ENCODE results near the gene BEGAIN. TPM values are rescaled to one million over a fixed set of nuclear protein-coding genes. Genes with fewer than 3 reads are reported as not detected.

Gene BEGAIN
- total and polyA plus RNA-seq, 2 of the 8 experiments (the other 6 are each of a cell fraction or from before 2014, with no cell fraction given): 2.9 to 3.0 TPM

DNA sequence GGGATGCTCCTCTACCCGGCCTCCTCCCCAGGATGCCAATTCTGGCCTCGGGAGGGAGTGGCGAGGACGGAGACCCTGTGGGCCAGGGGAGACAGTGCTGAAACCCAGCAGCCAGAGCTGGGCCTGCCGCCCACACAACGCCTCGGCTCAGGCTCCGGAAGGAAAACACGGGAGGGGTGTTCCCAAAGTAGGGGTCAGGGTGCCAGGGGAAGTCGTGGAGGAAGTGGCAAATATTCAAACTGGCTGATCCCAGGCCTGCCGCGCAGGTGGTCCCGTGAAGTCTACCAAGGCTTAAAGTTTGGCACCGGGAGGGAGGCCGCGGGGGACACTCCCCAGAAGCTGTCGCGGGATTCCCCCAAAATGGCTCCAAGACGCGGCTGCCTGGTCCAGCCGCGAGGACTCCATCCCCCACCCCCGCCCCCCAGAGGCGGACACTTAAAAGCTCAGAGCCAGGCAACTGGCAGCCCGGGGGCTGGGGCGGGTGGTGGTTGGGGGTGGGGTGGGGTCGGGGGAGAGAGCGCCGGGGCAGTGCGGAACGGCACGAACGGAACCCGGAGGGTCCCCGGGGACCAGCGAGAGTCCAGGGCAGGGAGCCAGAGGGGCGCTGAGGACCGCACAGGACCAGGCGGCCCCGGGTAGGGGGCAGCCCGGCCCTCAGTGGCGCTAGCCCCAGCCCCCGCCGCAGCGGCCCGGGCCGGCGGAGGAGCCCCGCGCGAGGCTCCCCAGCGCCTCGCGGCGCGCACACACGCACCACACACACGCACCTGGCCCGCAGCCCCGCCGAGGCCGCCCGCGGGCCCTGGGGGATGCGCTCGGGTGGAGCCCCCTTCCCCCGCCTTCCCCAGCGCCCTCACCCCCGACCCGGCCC is 20.0 kb downstream of the BEGAIN start:
- POLR2A ChIA-PET (ENCODE audit: partially characterized antibody): interaction anchor here (0.7 to 0.9 kb wide), 2 partner anchors 9 to 261 kb away, joined by 3 read pairs; partner anchors contain the start of gene SLC25A29
- H3K18ac ChIP-seq (ENCODE audit: extremely low read depth, low read length): no peak overlapping the region; the same call in 1 of the 2 replicates
- H3K79me1 ChIP-seq (ENCODE audit: low read depth, low read length): no peaks in the 10 kb centered on the region
- H2BK5ac ChIP-seq (ENCODE audit: low read depth, low read length): no peak overlapping the region
- H3K23ac ChIP-seq (ENCODE audit: insufficient read length): no peak overlapping the region
- H3K4me3 ChIP-seq (ENCODE audit: extremely low read depth in 1 of 4, insufficient read depth in 2 of 4, low read depth in 3 of 4, low read length in 4 of 4): peak overlapping the region; percentile 36 to 73 (median 40)
- peak overlapping the region; percentile 71 to 91 for H3K4me2 ChIP-seq (ENCODE audit: insufficient read depth in 1 of 2, low read depth in 2 of 2, low read length in 2 of 2)
- no peak overlapping the region for H2BK120ac ChIP-seq (replicated peaks; ENCODE audit: low read depth, low read length)
- H3K23me2 ChIP-seq (ENCODE audit: low read depth, low read length): peaks cover 7% of the 10 kb centered on the region; the same call in 1 of the 2 replicates
- no peak overlapping the region for H3K9ac ChIP-seq (replicated peaks in 1 of 4; ENCODE audit: extremely low read depth in 1 of 4, low read depth in 3 of 4, low read length in 3 of 4)
- H3K9me3 ChIP-seq (ENCODE audit: insufficient read depth in 2 of 2, low read depth in 1 of 2, low read length in 1 of 2): no peaks in the 10 kb centered on the region
- no peak overlapping the region for H4K91ac ChIP-seq (replicated peaks; ENCODE audit: insufficient read length, low read length)
- no peaks in the 10 kb centered on the region for H3K79me2 ChIP-seq (ENCODE audit: control insufficient read depth in 1 of 2, insufficient read depth in 2 of 2, low read length in 2 of 2)
- H2AK5ac ChIP-seq (ENCODE audit: low read depth, low read length): peak overlapping the region; percentile 39; the same call in 1 of the 2 replicates
- no peak overlapping the region for H3K14ac ChIP-seq (ENCODE audit: insufficient read length)
- CTCF ChIA-PET (ENCODE audit: partially characterized antibody): interaction anchor here (0.8 to 1.2 kb wide), 3 partner anchors 9 to 483 kb away, joined by 3 to 6 read pairs (median 3); no protein-coding TSS in a partner anchor
- H4K8ac ChIP-seq (ENCODE audit: extremely low read depth, insufficient read depth, low read length): 0 out of 2 replicates have a peak overlapping the region, but pooled peaks have one; percentile 28
- FAIRE-seq (no peak), DNase-seq (ENCODE audit: low read depth in 1 of 2, low spot score in 2 of 2) (peak in 1 of 2 experiments; percentile 61)
- TF ChIP-seq KDM4A (IDR thresholded peaks at IDR 0.05; ENCODE audit: low read depth, low read length, severe bottlenecking) (peak; percentile 26), SIN3A (conservative IDR thresholded peaks at IDR 0.05 in 1 of 2, IDR thresholded peaks at IDR 0.05 in 1 of 2; ENCODE audit: low read depth in 1 of 2, low read length in 2 of 2) (no peak), MAFK (IDR thresholded peaks at IDR 0.05; ENCODE audit: low read depth, low read length) (no peak), YY1 (IDR thresholded peaks at IDR 0.05; ENCODE audit: low read depth, low read length) (peak; percentile 15; the same call in 1 of the 2 replicates), CHD1 (IDR thresholded peaks at IDR 0.05; ENCODE audit: low read depth, low read length) (no peak), CEBPB (IDR thresholded peaks at IDR 0.05; ENCODE audit: low read depth, low read length) (no peak), EZH2 (IDR thresholded peaks at IDR 0.05; ENCODE audit: low read depth, low read length, severe bottlenecking) (peak; percentile 29), SUZ12 (IDR thresholded peaks at IDR 0.05; ENCODE audit: low read length) (peak; percentile 42; the same call in 1 of the 2 replicates)
- no peak overlapping the region for H4K5ac ChIP-seq (ENCODE audit: insufficient read length, low read depth, low read length)
- peak overlapping the region; percentile 66; the same call in 1 of the 2 replicates for H2BK20ac ChIP-seq (ENCODE audit: low read length)
- H3K36me3 ChIP-seq (ENCODE audit: control insufficient read depth in 2 of 4, insufficient read depth in 4 of 4, low read length in 3 of 4): no peaks in the 10 kb centered on the region; a peak in 1 of 8 replicates
- H2BK15ac ChIP-seq (ENCODE audit: low read length): no peak overlapping the region
- H3K4ac ChIP-seq (replicated peaks; ENCODE audit: insufficient read length, low read depth, low read length): peak overlapping the region; percentile 21
- peak overlapping the region; percentile 2; the same call in 1 of the 2 replicates for H2AFZ ChIP-seq (ENCODE audit: low read length)
- no peaks in the 10 kb centered on the region for H4K20me1 ChIP-seq (replicated peaks in 1 of 2; ENCODE audit: control insufficient read depth in 1 of 2, insufficient read depth in 2 of 2, low read length in 2 of 2)
- H3K56ac ChIP-seq (replicated peaks; ENCODE audit: insufficient read length, low read depth, low read length): no peak overlapping the region
- H2BK12ac ChIP-seq (ENCODE audit: low read depth, low read length): no peak overlapping the region
- no peak overlapping the region for H3K27ac ChIP-seq (ENCODE audit: low read depth, low read length)
- WGBS, 2 experiments (ENCODE audit: extremely low coverage in 1 of 2, insufficient coverage in 1 of 2, insufficient read length in 1 of 2, insufficient replicate concordance in 2 of 2, low coverage in 1 of 2, low lambda C conversion rate in 2 of 2, missing lambda C conversion rate in 1 of 2): 8% methylated on average over 33 of the region's 70 CpGs; no CpG with 5 or more reads in 1 of the 2 experiments
- H3K27me3 ChIP-seq (replicated peaks in 1 of 4; ENCODE audit: control insufficient read depth in 3 of 4, extremely low read depth in 1 of 4, insufficient read depth in 3 of 4, low read length in 3 of 4): peaks cover 23 to 47% (median 41%) of the 10 kb centered on the region in 4 experiments
- H3K4me1 ChIP-seq (replicated peaks in 1 of 4; ENCODE audit: control insufficient read depth in 3 of 4, insufficient read depth in 4 of 4, low read length in 3 of 4): peaks cover 0 to 20% (median 15%) of the 10 kb centered on the region in 4 experiments; a peak in 6 of 7 replicates

Data from H1 (cell line).